ENCODE data around the gene TTC3. TPM values are rescaled to one million over a fixed set of nuclear protein-coding genes. Genes with fewer than 3 reads are reported as not detected.

The TTC3 gene
- total RNA-seq, 3 donors from 2014 or later = 179 to 269 (median 249) TPM

DNA sequence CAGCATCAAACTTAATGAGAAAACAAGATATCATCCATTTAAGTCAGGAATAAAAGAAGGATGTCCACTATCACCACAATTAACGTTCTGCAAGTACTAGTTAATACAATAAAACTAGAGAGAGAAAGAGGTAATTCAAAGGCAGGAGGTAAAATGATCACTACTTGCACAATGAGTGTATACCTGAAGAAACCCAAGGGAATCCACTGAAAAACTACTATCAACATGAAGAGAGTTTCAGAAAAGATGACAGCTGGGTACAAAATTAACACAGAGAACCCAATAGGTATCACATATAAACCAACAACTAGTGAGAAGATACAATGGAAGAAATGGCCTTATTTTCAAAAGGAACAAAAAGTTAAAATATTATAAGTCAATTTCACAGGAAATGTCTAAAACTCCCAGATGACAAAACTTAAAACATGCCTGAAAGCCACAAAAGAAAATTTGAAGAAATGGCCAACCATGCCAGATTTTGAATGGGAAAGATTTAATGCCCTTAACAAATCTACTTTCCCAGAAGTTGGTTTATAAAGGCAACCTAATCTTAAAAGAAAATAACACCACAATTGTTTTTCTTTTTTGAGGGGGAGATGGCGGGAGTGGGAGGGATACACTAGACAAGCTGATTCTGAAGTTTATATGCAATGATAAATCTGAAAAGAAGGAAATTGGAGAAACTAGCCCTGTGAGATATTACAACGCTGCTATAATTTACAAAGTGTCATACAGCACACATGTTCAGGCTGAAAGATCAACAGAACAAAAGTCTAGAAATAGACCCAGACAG is 176.3 kb downstream of the TTC3 start:
- no peak for DNase-seq (ENCODE audit: low spot score in 2 of 2)
- Histone ChIP-seq H3K27me3 (no peaks in the 10 kb centered on the region), H3K9me3 (no peaks in the 10 kb centered on the region), H3K4me1 (no peaks in the 10 kb centered on the region), H3K27ac (no peak overlapping the region), H3K36me3 (no peaks in the 10 kb centered on the region), H3K4me3 (no peak overlapping the region)
- TF ChIP-seq, protein P1, sequence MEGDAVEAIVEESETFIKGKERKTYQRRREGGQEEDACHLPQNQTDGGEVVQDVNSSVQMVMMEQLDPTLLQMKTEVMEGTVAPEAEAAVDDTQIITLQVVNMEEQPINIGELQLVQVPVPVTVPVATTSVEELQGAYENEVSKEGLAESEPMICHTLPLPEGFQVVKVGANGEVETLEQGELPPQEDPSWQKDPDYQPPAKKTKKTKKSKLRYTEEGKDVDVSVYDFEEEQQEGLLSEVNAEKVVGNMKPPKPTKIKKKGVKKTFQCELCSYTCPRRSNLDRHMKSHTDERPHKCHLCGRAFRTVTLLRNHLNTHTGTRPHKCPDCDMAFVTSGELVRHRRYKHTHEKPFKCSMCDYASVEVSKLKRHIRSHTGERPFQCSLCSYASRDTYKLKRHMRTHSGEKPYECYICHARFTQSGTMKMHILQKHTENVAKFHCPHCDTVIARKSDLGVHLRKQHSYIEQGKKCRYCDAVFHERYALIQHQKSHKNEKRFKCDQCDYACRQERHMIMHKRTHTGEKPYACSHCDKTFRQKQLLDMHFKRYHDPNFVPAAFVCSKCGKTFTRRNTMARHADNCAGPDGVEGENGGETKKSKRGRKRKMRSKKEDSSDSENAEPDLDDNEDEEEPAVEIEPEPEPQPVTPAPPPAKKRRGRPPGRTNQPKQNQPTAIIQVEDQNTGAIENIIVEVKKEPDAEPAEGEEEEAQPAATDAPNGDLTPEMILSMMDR (IDR thresholded peaks at IDR 0.05) = no peak
- TF ChIP-seq POLR2AphosphoS5 (IDR thresholded peaks at IDR 0.05) = no peak
- TF ChIP-seq POLR2A (IDR thresholded peaks at IDR 0.05) = no peak
- intact Hi-C loops (cut with DNase I; ENCODE audit: low total_unique reads) = no loop called here

DNA sequence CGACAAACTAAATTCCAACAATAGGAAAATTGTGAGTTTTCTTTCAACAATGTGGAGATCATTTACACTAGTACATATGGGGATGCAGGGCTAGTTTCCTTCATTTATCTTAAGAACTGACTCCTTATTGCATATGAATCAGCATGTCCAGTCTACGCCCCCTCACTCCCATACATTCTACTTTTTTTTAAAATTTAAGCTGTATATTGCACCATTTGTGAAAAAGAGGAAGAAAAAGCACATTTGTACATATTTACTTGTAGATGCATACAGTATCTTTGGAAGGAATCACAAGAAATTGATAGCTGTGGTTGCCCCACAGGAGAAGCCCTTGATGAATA is 178.2 kb downstream of the TTC3 start:
- no peak overlapping the region for H3K27ac ChIP-seq
- H3K27me3 ChIP-seq = no peaks in the 10 kb centered on the region
- H3K4me1 ChIP-seq = no peaks in the 10 kb centered on the region
- intact Hi-C loops (cut with DNase I; ENCODE audit: low total_unique reads) = no loop called here
- H3K36me3 ChIP-seq = no peaks in the 10 kb centered on the region
- H3K9me3 ChIP-seq = no peaks in the 10 kb centered on the region
- TF ChIP-seq, protein P1 (IDR thresholded peaks at IDR 0.05) = no peak
- TF ChIP-seq POLR2AphosphoS5 (IDR thresholded peaks at IDR 0.05) = no peak
- TF ChIP-seq POLR2A (IDR thresholded peaks at IDR 0.05) = no peak
- DNase-seq (ENCODE audit: low spot score in 2 of 2) = no peak
- H3K4me3 ChIP-seq = no peak overlapping the region

Other genes starting within 250 kb of the TTC3 start
- gene HLCS, start 106.6 kb upstream of the TTC3 start, total RNA-seq = 10 to 100 TPM; 19.5 to 26.2 (median 20.3) TPM
- under 1 TPM in 2 of 3 donors, not detected in 1; 0.16 to 0.44 TPM for gene RIPPLY3, start 66.6 kb upstream of the TTC3 start, total RNA-seq
- 10 to 100 TPM; 14.7 to 29.6 (median 25.5) TPM for gene PIGP, start 183 bp upstream of the TTC3 start, total RNA-seq
- 10 to 100 TPM; 43.9 to 84.5 (median 60.6) TPM for gene VPS26C, start 194.1 kb downstream of the TTC3 start, total RNA-seq